ENCODE measurements around the gene GRK6. TPM values are rescaled to one million over a fixed set of nuclear protein-coding genes. Genes with fewer than 3 reads are reported as not detected.

GRK6 gene
- polyA plus RNA-seq, 1 of the 3 experiments (the other 2 are of a cell fraction): 39.5 TPM

DNA sequence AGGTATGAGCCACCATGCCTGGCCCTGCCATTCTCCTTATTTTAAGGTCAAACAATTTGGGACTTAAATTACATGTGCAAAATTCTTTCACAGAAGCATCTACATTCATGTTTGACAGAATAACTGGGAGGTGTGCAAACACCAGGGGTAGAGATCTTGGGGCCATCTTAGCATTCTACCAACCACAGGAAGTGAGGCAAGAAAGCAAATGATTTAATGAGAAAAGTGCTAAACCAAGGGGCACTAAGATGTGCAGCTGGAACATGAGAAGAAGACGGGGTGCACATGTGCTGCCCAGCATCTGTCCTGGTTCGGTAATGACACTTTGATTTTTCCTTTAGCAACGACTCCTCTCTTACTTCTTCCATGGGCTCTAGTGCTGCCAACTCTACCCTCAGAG is 15.9 kb upstream of the GRK6 start:
- WGBS (ENCODE audit: low lambda C conversion rate): 78% methylated on average over 3 of the region's 3 CpGs
- Histone ChIP-seq H3K9me2 (no peaks in the 10 kb centered on the region), H3K4me2 (no peak overlapping the region), H3K4me1 (ENCODE audit: control insufficient read depth in 1 of 2, insufficient read depth in 2 of 2, low read depth in 1 of 2, low read length in 1 of 2) (peaks cover 0 to under 1% of the 10 kb centered on the region in 2 experiments; a peak in 1 of 4 replicates), H3F3A (replicated peaks; ENCODE audit: insufficient read depth) (peaks cover 7% of the 10 kb centered on the region), H2AFZ (ENCODE audit: low read depth) (no peak overlapping the region), H4K20me1 (ENCODE audit: insufficient read depth) (no peaks in the 10 kb centered on the region), H3K9ac (no peak overlapping the region), H3K4me3 (ENCODE audit: low read depth in 2 of 2, low read length in 1 of 2) (no peak overlapping the region), H3K36me3 (replicated peaks in 1 of 2; ENCODE audit: control insufficient read depth in 1 of 2, insufficient read depth in 2 of 2, low read length in 1 of 2) (no peaks in the 10 kb centered on the region), H3K9me3 (no peaks in the 10 kb centered on the region), H3K79me2 (ENCODE audit: insufficient read depth) (no peaks in the 10 kb centered on the region), H3K27me3 (ENCODE audit: insufficient read depth) (no peaks in the 10 kb centered on the region), H3K27ac (ENCODE audit: low read depth in 2 of 2, low read length in 1 of 2) (no peak overlapping the region)
- no peak for TF ChIP-seq EZH2phosphoT487 (IDR thresholded peaks at IDR 0.05; ENCODE audit: borderline replicate concordance, low read depth)
- TF ChIP-seq, protein P1, sequence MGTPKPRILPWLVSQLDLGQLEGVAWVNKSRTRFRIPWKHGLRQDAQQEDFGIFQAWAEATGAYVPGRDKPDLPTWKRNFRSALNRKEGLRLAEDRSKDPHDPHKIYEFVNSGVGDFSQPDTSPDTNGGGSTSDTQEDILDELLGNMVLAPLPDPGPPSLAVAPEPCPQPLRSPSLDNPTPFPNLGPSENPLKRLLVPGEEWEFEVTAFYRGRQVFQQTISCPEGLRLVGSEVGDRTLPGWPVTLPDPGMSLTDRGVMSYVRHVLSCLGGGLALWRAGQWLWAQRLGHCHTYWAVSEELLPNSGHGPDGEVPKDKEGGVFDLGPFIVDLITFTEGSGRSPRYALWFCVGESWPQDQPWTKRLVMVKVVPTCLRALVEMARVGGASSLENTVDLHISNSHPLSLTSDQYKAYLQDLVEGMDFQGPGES (IDR thresholded peaks at IDR 0.05; ENCODE audit: low read depth, low read length): no peak
- TF ChIP-seq MXI1 (IDR thresholded peaks at IDR 0.05; ENCODE audit: low read depth, low read length): no peak
- no peak for TF ChIP-seq NRF1 (IDR thresholded peaks at IDR 0.05; ENCODE audit: low read depth, low read length)
- TF ChIP-seq JUND (IDR thresholded peaks at IDR 0.05): no peak
- no peak for TF ChIP-seq RCOR1 (IDR thresholded peaks at IDR 0.05; ENCODE audit: low read length)
- no peak for TF ChIP-seq RXRA (IDR thresholded peaks at IDR 0.05; ENCODE audit: borderline replicate concordance, low read depth)
- no peak for TF ChIP-seq FOSL2 (IDR thresholded peaks at IDR 0.05; ENCODE audit: borderline replicate concordance, low read depth)
- TF ChIP-seq, protein P2, sequence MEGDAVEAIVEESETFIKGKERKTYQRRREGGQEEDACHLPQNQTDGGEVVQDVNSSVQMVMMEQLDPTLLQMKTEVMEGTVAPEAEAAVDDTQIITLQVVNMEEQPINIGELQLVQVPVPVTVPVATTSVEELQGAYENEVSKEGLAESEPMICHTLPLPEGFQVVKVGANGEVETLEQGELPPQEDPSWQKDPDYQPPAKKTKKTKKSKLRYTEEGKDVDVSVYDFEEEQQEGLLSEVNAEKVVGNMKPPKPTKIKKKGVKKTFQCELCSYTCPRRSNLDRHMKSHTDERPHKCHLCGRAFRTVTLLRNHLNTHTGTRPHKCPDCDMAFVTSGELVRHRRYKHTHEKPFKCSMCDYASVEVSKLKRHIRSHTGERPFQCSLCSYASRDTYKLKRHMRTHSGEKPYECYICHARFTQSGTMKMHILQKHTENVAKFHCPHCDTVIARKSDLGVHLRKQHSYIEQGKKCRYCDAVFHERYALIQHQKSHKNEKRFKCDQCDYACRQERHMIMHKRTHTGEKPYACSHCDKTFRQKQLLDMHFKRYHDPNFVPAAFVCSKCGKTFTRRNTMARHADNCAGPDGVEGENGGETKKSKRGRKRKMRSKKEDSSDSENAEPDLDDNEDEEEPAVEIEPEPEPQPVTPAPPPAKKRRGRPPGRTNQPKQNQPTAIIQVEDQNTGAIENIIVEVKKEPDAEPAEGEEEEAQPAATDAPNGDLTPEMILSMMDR (IDR thresholded peaks at IDR 0.05): no peak
- no peak for TF ChIP-seq TCF12 (IDR thresholded peaks at IDR 0.05)
- no peak for DNase-seq
- POLR2A ChIA-PET: interaction anchor here (0.6 kb wide), 1 partner anchor 30 kb away, joined by 3 read pairs; no protein-coding TSS in a partner anchor
- CTCF ChIA-PET: interaction anchor here (0.8 to 1.4 kb wide), 3 partner anchors 11 to 91 kb away, joined by 3 to 4 read pairs (median 3); no protein-coding TSS in a partner anchor

DNA sequence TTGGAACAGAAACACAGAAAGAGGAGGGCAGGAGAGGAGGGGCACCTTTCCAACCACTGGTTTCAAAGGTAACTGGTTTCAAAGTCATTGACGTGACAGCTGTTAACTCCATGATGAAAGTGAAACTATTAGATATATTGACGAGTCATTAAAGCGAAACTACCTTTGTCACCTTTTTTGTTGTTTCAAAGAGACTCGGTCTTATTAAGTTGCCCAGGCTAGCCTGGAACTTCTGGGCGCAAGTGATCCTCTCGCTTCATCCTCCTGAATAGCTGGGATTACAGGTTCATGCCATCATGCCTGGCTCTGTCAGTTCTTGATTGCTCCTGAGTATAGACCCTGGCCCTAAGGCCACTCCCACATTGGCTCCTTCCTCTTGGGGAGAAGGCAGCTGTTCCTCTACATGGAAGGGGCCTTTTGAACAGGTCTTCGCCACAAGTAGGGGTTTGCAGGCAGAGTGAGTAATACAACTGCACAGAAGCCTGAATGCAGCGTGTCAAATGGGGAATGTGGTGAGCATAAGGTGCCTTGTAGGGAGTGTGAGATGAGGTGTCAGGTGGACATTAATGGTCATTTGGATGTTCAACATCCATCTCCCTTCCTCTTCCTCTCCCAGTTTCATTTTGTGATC is 13.8 kb upstream of the GRK6 start:
- no peaks in the 10 kb centered on the region for H3K9me3 ChIP-seq
- ChIA-PET CTCF (interaction anchor here (0.8 to 8.9 kb wide), 4 partner anchors 9 to 88 kb away, joined by 3 to 75 read pairs (median 4); no protein-coding TSS in a partner anchor), POLR2A (no interaction called here)
- H2AFZ ChIP-seq (ENCODE audit: low read depth): no peak overlapping the region
- no peak overlapping the region for H3K4me3 ChIP-seq (ENCODE audit: low read depth in 2 of 2, low read length in 1 of 2)
- H3K27ac ChIP-seq (ENCODE audit: low read depth in 2 of 2, low read length in 1 of 2): no peak overlapping the region
- H3K79me2 ChIP-seq (ENCODE audit: insufficient read depth): no peaks in the 10 kb centered on the region
- no peak for TF ChIP-seq TAF1 (IDR thresholded peaks at IDR 0.05; ENCODE audit: borderline replicate concordance, low read depth, low read length)
- no peak for TF ChIP-seq CHD2 (IDR thresholded peaks at IDR 0.05; ENCODE audit: low read length, partially characterized antibody)
- no peak for TF ChIP-seq GABPA (IDR thresholded peaks at IDR 0.05; ENCODE audit: low read depth)
- no peak for TF ChIP-seq RFX5 (IDR thresholded peaks at IDR 0.05; ENCODE audit: low read length)
- no peak overlapping the region for H3K4me2 ChIP-seq
- no peaks in the 10 kb centered on the region for H4K20me1 ChIP-seq (ENCODE audit: insufficient read depth)
- no peak overlapping the region for H3K9ac ChIP-seq
- no peaks in the 10 kb centered on the region for H3K36me3 ChIP-seq (replicated peaks in 1 of 2; ENCODE audit: control insufficient read depth in 1 of 2, insufficient read depth in 2 of 2, low read length in 1 of 2)
- no peaks in the 10 kb centered on the region for H3K9me2 ChIP-seq
- no peaks in the 10 kb centered on the region for H3F3A ChIP-seq (replicated peaks; ENCODE audit: insufficient read depth)
- DNase-seq: no peak
- WGBS (ENCODE audit: low lambda C conversion rate): 87% methylated on average over 8 of the region's 8 CpGs
- H3K4me1 ChIP-seq (ENCODE audit: control insufficient read depth in 1 of 2, insufficient read depth in 2 of 2, low read depth in 1 of 2, low read length in 1 of 2): no peaks in the 10 kb centered on the region
- H3K27me3 ChIP-seq (ENCODE audit: insufficient read depth): no peaks in the 10 kb centered on the region
